ENCODE results near the gene CST11.

GRCh38 chr20:23448167-23448566 lies 4.5 kb downstream of the CST11 start:
- TF ChIP-seq, protein P1, sequence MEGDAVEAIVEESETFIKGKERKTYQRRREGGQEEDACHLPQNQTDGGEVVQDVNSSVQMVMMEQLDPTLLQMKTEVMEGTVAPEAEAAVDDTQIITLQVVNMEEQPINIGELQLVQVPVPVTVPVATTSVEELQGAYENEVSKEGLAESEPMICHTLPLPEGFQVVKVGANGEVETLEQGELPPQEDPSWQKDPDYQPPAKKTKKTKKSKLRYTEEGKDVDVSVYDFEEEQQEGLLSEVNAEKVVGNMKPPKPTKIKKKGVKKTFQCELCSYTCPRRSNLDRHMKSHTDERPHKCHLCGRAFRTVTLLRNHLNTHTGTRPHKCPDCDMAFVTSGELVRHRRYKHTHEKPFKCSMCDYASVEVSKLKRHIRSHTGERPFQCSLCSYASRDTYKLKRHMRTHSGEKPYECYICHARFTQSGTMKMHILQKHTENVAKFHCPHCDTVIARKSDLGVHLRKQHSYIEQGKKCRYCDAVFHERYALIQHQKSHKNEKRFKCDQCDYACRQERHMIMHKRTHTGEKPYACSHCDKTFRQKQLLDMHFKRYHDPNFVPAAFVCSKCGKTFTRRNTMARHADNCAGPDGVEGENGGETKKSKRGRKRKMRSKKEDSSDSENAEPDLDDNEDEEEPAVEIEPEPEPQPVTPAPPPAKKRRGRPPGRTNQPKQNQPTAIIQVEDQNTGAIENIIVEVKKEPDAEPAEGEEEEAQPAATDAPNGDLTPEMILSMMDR (IDR thresholded peaks at IDR 0.05; ENCODE audit: low read depth, low read length) = no peak
- no peak for TF ChIP-seq EZH2phosphoT487 (IDR thresholded peaks at IDR 0.05; ENCODE audit: low read depth)
